HG02759 (cell line): ENCODE results near the gene LRRC15.

Experiments
- ATAC-seq: cut with Tn5 transposase; IDR thresholded peaks from one replicate; pipeline ENCODE4 v1.9.1; 2021; ENCODE audit warnings: mild to moderate bottlenecking, moderate library complexity; ENCODE audit not compliant: unreplicated experiment

Gene LRRC15

GRCh38 chr3:194369522-194370279, at the start of gene LRRC15:
Gene LRRC15 (minus strand): TSS chr3:194369743. CDS start chr3:194361043, 8,700 bp downstream.
- no peak for ATAC-seq

DNA sequence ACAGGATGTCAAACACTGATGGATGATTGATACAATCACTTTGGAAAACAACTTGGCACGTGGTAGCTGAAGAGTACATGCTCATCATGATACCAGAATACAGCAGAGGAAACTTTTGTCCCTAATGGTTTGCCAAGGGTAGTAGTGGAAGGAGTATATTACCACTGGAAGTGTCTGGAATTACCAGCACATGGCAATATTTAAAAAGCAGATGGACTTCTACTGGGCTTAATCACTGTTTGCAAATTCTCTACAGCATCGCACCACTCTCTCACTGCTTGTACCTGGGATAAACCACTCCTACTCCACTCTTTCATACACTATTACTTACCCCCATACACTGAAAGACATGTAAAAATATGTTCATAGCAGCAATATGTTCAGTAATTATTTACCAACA, 49.1 kb upstream of the LRRC15 start:
- ATAC-seq, result no peak

DNA sequence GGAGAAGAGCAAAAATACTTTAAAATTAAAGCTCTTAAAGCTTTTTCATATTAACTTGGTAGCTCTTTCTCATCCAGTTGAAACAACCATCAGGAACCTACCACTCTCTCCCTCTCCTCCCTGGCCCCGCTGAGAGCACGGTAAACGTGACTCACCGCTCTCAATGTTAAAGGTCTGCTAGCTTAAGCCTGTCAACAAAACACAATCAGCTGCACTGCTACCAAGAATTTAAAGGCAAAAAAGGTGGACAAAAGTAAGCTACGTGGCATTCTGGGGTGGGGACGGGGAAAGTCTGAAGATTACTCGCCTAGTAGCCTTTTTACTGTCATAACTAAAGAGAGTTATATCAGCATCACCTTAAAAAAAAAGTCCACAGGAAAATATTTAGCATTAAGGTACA, 37.9 kb upstream of the LRRC15 start:
- no peak for ATAC-seq

DNA sequence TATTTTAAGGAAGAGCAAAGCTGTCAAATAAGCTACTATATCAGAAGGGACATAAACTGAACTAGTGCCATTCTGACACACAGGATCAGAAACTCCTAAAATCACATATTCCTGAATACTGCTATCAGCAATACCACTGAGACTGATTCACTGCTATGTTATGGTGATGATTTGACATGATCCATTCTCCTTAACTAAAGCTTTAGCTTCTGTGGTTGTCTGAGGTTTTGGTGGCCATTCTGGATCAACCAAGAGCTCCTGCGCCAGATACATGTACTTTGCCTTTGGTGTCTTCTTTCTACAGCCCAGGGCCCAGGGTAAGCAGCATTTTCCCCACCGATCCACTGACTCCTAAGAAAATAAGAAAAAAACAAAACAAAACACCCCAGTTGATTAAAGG, 36.2 kb upstream of the LRRC15 start:
- no peak for ATAC-seq

DNA sequence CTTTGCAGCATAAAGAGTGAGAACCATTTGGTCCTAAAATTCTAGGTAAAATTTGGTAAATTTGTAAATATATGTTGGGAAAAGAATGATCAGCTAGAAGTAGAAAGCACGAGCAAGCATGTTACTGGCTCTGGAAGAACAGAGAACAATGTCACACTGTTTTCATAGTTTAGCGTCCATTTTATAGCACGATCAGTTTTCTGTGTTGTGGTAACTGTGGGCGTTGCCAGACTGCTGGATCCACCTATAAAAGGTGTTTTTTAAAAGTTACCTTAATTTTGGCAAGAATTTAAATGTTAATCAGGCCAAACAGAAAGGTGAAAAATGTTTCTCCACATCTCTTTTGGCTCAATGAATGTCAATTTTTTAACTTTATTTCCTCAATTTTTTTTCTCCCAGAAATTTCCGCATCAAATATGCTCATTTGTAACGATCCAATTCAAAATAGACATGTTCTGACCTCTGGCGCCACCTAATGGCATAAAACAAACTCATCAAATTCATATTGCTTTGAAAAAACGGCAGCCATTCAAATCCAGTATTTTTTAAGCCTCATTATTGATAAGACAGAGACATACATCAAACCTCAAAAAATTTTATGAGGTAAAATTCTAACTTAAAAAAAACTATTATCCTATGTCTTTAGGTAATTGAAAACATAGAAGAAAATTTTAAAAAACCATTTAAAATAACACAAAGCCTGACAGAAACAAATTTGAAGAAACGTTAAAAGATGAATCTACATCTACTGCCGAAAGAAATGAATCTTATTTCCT, 35.0 kb upstream of the LRRC15 start:
- ATAC-seq, result no peak

GRCh38 chr3:194401868-194402329, 32.4 kb upstream of the LRRC15 start:
- ATAC-seq, result no peak

DNA sequence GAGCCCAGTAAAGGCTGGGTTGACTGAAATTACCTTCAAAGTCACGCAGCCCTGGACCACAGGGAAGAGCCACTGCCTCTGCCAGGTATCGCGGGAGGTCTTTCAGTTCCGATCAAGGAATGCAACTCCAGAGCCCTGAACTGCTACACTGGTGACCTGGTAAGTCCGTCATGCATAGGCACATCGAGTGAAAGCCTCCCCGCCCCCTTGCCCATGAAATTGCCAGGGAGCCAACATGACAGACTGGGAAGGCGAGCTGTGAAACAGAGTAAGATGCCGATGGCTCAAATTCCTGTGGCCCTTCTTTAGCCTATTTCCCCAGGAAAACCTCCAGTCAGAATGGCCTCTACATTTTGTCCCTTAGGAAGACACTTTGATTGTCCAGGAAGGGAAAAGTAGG, 31.8 kb upstream of the LRRC15 start:
- no peak for ATAC-seq

DNA sequence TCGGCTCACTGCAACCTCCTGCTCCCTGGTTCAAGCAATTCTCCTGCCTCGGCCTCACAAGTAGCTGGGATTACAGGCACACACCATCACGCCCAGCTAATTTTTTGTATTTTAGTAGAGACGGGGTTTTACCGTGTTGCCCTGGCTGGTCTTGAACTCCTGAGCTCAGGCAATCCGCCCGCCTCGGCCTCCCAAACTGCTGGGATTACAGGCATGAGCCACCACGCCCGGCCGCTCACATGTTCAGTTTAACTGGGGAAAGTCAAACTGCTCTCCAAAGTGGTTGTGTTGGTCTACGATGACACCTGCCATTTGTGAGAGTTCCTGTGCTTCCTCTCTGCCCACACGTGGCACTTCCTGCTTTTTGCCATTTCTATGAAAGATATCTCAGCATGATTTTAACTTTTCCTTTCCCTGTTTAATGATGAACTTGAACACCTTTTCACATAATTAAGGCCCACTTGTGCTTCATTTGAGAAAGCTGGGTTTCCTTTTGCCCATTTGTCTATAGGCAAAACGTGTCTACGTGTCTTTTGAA, 30.4 kb upstream of the LRRC15 start:
- no peak for ATAC-seq

GRCh38 chr3:194399166-194399565, 29.6 kb upstream of the LRRC15 start, which contains the start of gene GP5:
Gene GP5 (minus strand): TSS chr3:194399266. CDS start chr3:194398282, 984 bp downstream.
- ATAC-seq, result no peak

GRCh38 chr3:194397757-194398312, 28.3 kb upstream of the LRRC15 start:
- ATAC-seq, result peak; percentile 40

DNA sequence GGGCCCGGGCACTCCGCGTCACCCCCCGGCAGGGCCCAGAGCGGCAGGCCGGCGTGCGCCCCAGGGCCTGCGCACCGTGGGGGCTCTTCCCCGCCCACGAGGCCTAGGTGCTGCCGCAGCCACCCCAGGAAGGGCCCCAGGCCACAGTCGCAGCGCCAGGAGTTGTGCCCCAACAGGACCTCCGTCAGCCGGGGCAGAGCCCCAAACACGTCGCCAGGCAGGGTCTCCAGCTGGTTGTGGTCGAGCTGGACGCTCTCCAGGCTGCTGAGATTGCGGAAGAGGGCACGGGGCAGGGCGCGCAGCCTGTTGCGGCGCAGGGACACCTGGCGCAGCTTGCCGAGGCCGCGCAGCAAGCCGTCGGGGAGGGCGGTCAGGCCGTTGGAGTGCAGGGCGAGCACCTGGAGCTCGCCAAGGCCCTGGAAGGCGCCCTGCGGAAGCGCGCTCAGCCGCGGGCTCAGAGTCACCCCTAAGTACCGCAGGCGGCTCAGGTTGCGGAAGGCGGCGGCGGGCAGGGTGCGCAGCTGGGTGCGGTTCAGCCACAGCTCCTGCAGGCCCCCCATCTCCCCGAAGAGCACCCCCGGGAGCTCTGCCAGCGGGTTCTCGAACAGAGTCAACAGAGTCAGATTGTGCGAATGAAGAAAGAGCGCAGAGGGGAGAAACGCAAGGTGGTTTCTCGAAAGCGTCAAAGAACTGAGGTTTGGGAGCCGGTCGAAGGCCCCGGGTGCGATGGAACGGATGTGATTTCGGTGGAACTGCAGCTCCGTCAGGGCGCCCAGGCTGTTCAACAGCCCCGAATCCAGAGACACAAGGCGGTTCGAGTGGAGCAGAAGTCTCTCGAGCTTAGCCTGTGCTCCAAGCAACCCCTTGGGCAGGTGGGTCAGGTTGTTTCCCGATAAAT, 27.6 kb upstream of the LRRC15 start:
- peak; percentile 37 for ATAC-seq

DNA sequence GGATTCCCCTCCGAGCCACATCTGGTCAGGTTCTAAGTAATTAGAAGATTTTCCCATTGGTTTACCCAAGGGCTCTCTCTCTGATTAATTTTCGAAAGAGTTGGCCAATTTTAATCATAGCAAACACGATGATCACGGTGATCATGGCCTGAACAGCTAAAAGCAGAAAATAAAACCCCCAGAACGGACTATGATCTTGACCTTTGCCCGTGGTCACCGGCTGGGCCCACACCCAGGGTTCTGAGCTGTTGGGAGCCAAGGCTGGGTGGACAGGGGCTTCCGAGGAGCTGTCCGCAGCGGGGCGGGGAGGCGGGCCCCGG, 27.0 kb upstream of the LRRC15 start:
- no peak for ATAC-seq

- ATAC-seq, result peak; percentile 3
Measured at GRCh38 chr3:194395778-194396538, 26.4 kb upstream of the LRRC15 start.

- no peak for ATAC-seq
Measured at GRCh38 chr3:194395212-194395611, 25.7 kb upstream of the LRRC15 start.

DNA sequence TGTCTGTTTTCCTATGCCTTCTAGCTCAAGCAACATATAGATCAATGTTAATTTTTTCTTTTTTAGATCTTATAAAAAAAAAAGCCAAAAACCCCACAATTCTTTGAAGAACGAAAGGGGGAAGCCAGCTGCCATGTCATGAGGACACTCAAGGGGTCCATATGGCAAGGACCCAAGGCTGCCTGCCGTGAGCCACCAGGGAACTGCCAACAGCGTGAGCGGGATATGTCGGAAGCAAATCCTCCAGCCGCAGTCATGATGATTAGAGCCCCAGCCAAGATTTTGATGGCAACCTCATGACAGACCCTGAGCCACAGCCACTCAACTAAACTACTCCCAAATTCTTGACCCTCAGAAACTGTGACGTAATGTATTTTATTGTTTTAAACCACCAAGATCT, 23.0 kb upstream of the LRRC15 start:
- no peak for ATAC-seq

- no peak for ATAC-seq
Measured at GRCh38 chr3:194390835-194391234, 21.3 kb upstream of the LRRC15 start.

- ATAC-seq, result no peak
Measured at GRCh38 chr3:194389269-194389668, 19.7 kb upstream of the LRRC15 start.

- ATAC-seq, result no peak
Measured at GRCh38 chr3:194387926-194388418, 18.4 kb upstream of the LRRC15 start.

GRCh38 chr3:194387276-194387675, 17.7 kb upstream of the LRRC15 start:
- no peak for ATAC-seq

GRCh38 chr3:194386648-194387047, 17.1 kb upstream of the LRRC15 start:
- no peak for ATAC-seq
